Activated naive CD4-positive, alpha-beta T cell treated with anti-CD3 and anti-CD28 coated beads, Interleukin-2, amount 10 ng/mL, durations not matched to agents 7 days and 5 days (primary cell): ENCODE measurements around the gene KCNQ2.

Experiments
- CTCF ChIA-PET: fragments of 350-600 bp; sonication (Branson Sonifier 250); formaldehyde crosslinking; loops from one replicate; lab custom pipeline; 2021; ENCODE audit warnings: antibody characterized with exemption; lab: Charles Lee
- DNase-seq: peaks from one replicate; pipeline ENCODE4 v3.0.0-alpha.2; 2020
- H3K27ac Mint-ChIP-seq: one replicate; pipeline ENCODE4 v1.8.0; 2021; ENCODE audit warnings: mild to moderate bottlenecking, moderate library complexity, mixed read lengths
- H3K27me3 Mint-ChIP-seq: one replicate; pipeline ENCODE4 v1.8.0; 2021; ENCODE audit warnings: mild to moderate bottlenecking, mixed read lengths
- H3K36me3 Mint-ChIP-seq: one replicate; pipeline ENCODE4 v1.8.0; 2021; ENCODE audit warnings: mixed read lengths
- H3K4me1 Mint-ChIP-seq: one replicate; pipeline ENCODE4 v1.8.0; 2021; ENCODE audit warnings: mixed read lengths
- H3K4me3 Mint-ChIP-seq: one replicate; pipeline ENCODE4 v1.8.0; 2021; ENCODE audit warnings: mild to moderate bottlenecking, moderate library complexity, mixed read lengths
- H3K9me3 Mint-ChIP-seq: one replicate; pipeline ENCODE4 v1.8.0; 2021; ENCODE audit warnings: mixed read lengths

Gene KCNQ2

GRCh38 chr20:63466250-63466825 lies 6.1 kb downstream of the KCNQ2 start:
- Mint-ChIP-seq H3K27me3 (peaks cover 65% of the 10 kb centered on the region), H3K27ac (no peak overlapping the region), H3K9me3 (no peaks in the 10 kb centered on the region), H3K36me3 (no peaks in the 10 kb centered on the region), H3K4me1 (no peaks in the 10 kb centered on the region), H3K4me3 (no peak overlapping the region)
- no peak for DNase-seq
- CTCF ChIA-PET: no interaction called here

DNA sequence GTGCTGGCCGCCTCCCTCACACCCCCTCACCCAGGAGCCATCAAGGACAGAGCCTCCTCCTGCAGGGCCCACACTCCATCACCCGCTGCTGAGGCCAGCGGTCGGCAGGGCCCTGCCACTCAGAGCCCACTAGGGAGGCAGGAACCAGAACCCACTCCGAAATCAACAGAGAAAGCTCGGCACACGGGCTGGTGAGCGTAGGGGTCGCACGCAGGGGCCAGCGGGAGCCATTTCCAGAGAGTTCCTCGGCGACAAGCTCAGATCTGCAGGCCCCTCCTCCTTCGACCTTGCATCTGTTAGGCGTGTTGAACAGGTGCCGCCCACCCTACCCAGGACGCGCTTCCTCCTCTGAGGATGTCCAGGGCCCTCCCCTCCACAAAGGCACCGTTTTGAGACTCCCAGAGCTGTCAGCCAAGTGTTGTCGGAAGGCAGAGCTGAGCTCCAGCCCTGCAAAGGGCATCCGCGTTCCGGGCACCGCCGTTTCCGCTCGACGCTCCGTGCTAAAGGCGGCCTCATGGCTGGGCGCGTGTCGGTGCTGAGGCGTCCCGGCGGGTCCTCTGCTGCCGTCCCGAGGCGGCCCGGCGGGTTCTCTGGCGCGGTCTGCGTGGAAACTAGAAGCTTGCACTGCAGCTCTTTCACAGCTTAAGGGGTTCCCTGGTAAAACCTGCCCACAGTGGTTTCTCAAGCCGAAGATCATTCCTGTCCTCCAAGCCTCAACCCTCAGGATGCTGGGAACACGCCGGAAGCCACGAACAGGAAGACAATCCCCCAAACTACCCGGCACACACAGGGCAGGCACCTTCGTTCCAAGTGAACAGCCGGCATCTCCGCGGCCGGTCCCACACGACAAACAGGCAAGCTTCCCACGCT lies 6.8 kb downstream of the KCNQ2 start:
- Mint-ChIP-seq H3K4me3 (no peak overlapping the region), H3K27ac (no peak overlapping the region), H3K4me1 (no peaks in the 10 kb centered on the region), H3K27me3 (peaks cover 65% of the 10 kb centered on the region), H3K9me3 (no peaks in the 10 kb centered on the region), H3K36me3 (no peaks in the 10 kb centered on the region)
- CTCF ChIA-PET: no interaction called here
- no peak for DNase-seq

DNA sequence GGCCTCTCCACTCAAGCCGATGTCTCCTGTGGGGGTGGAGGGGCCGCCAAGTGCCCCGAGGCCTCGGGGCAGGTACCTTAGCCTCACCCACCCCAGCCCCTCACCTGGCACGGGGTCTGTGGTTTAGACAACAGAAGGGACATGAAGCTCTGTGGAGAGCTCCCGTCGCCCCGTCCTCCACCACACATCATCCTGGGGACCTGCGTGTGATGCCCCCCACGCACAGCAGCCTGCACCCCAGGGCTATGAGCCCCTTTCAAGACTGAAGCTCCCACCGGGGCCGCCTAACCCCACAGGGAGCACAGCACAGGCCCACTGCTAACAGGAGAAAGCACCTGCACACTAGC lies 8.2 kb downstream of the KCNQ2 start:
- no peak for DNase-seq
- Mint-ChIP-seq H3K27me3 (peaks cover 54% of the 10 kb centered on the region), H3K4me1 (no peaks in the 10 kb centered on the region), H3K9me3 (no peaks in the 10 kb centered on the region), H3K27ac (no peak overlapping the region), H3K36me3 (no peaks in the 10 kb centered on the region), H3K4me3 (no peak overlapping the region)
- CTCF ChIA-PET: no interaction called here

- peaks cover 48% of the 10 kb centered on the region for H3K27me3 Mint-ChIP-seq
- no peaks in the 10 kb centered on the region for H3K4me1 Mint-ChIP-seq
- H3K36me3 Mint-ChIP-seq: no peaks in the 10 kb centered on the region
- no peaks in the 10 kb centered on the region for H3K9me3 Mint-ChIP-seq
- no peak overlapping the region for H3K4me3 Mint-ChIP-seq
- no peak overlapping the region for H3K27ac Mint-ChIP-seq
- DNase-seq: no peak
- CTCF ChIA-PET: no interaction called here
Measured at GRCh38 chr20:63463400-63464288, 8.8 kb downstream of the KCNQ2 start.

DNA sequence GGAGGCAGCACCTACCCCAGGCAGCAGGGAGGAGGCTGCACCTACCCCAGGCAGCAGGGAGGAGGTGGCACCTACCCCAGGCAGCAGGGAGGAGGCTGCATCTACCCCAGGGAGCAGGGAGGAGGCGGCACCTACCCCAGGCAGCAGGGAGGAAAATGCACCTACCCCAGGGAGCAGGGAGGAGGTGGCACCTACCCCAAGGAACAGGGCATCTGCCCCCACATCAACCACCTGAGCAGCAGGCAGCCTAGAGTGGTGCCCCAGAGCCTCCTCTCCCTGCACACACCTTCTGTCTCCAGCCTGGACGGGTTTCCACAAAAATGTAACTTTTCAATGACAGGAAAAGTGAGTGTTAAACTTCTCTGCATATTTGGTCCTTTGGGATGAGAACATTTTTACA lies 10.2 kb downstream of the KCNQ2 start:
- DNase-seq: no peak
- Mint-ChIP-seq H3K4me1 (no peaks in the 10 kb centered on the region), H3K9me3 (no peaks in the 10 kb centered on the region), H3K4me3 (no peak overlapping the region), H3K27me3 (peaks cover 46% of the 10 kb centered on the region), H3K27ac (no peak overlapping the region), H3K36me3 (no peaks in the 10 kb centered on the region)
- CTCF ChIA-PET: no interaction called here

DNA sequence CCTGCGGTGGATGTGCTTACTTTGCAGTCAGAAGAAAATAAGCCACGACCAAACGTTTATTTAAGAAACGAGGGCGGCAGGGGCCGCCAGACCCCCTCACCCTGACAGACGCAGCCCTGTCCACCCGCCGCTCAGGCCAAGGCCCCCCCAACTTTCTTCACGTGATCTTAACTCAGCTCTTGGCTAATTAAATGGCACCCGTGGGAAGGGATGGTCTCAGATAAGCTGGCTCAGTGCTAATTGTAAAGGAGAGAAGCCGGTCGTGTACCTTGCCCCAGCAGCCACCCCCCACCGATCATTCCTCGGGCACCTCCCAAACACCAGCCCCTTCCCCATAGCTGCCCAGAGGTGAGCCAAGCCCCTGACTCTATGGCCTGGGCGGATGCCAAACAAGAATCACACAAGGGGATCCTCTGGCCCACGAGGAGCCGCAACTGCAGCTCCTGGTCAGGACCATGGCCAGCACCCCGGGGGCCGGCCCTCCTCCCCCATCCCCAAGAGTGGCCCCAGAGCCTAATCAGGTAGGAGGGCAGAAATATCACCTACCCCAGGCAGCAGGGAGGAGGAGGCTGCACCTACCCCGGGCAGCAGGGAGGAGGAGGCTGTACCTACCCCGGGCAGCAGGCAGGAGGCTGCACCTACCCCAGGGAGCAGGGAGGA lies 11.2 kb downstream of the KCNQ2 start:
- peak; percentile 48 for DNase-seq
- no peaks in the 10 kb centered on the region for H3K4me1 Mint-ChIP-seq
- CTCF ChIA-PET: no interaction called here
- H3K27ac Mint-ChIP-seq: no peak overlapping the region
- peaks cover 47% of the 10 kb centered on the region for H3K27me3 Mint-ChIP-seq
- H3K4me3 Mint-ChIP-seq: no peak overlapping the region
- H3K36me3 Mint-ChIP-seq: no peaks in the 10 kb centered on the region
- H3K9me3 Mint-ChIP-seq: no peaks in the 10 kb centered on the region

- H3K4me1 Mint-ChIP-seq: no peaks in the 10 kb centered on the region
- CTCF ChIA-PET: no interaction called here
- DNase-seq: no peak
- H3K27me3 Mint-ChIP-seq: peaks cover 50% of the 10 kb centered on the region
- no peaks in the 10 kb centered on the region for H3K36me3 Mint-ChIP-seq
- no peaks in the 10 kb centered on the region for H3K9me3 Mint-ChIP-seq
- no peak overlapping the region for H3K27ac Mint-ChIP-seq
- no peak overlapping the region for H3K4me3 Mint-ChIP-seq
Measured at GRCh38 chr20:63459070-63459380, 13.4 kb downstream of the KCNQ2 start.

- Mint-ChIP-seq H3K4me3 (no peak overlapping the region), H3K9me3 (no peaks in the 10 kb centered on the region), H3K27me3 (peaks cover 50% of the 10 kb centered on the region), H3K27ac (no peak overlapping the region), H3K36me3 (no peaks in the 10 kb centered on the region), H3K4me1 (no peaks in the 10 kb centered on the region)
- no peak for DNase-seq
- CTCF ChIA-PET: no interaction called here
Measured at GRCh38 chr20:63458170-63459069, 14.0 kb downstream of the KCNQ2 start.

DNA sequence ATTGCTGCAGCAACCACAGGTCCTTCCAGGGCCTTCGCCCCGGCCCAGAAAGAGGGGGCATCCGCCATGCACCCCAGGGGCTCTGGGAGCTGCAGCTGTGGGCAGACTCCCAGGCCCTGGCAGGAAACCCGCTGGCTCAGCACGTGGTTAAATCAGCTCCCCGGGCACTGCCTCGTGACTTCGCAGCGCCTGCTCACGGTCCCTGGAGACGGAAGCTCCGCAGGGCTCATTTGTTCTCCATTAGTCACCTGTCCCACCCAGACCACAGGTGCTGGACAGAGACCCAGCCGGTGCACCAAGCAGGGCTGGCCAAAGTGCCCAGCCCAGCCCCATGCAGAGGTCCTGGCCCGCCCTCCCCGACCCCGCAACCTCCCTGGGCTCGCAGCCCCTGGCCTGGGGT lies 14.7 kb downstream of the KCNQ2 start:
- H3K36me3 Mint-ChIP-seq: no peaks in the 10 kb centered on the region
- H3K9me3 Mint-ChIP-seq: no peaks in the 10 kb centered on the region
- peak; percentile 35 for DNase-seq
- H3K27ac Mint-ChIP-seq: no peak overlapping the region
- peaks cover 53% of the 10 kb centered on the region for H3K27me3 Mint-ChIP-seq
- no peaks in the 10 kb centered on the region for H3K4me1 Mint-ChIP-seq
- CTCF ChIA-PET: no interaction called here
- no peak overlapping the region for H3K4me3 Mint-ChIP-seq

DNA sequence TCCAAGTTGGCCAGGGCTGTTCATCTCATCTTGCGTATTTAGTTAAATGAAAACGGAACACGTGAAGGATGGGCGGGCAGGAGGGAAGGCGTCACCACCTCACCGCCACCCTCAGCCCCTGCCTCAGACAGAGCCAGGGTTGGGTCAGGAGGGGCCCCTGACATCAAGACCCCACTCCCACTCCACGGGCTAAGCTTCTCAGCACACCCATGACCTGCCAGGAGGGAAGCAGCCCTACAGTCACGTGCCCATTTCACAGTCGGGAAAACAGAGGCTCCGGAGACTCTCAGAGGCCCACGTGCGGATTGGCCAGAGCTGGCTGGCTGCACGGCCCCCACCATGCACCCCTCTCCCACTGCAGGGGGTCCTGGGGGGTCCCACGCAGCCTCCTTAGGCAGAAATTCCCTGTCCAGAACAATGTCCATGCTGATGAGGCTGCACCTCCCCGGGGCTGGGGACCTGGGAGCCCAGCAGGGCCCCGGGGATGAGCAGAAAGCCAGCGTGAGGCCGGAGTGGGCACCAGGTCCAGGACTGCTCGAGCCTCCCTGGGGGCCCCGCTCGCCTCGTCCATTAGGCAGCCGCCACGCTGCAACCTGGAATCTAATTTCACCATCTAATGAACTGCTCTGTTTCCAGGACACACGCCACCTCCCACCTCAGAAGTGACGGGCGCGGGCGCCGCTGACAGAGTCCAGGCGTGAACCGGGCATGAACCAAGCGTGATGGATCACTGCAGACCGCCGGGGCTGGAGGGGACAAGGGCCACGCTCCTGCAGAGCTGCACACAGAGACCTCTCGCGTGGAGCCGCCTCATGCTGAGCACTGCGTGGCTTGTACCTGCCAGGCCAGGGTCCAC lies 15.8 kb downstream of the KCNQ2 start:
- no peak for DNase-seq
- peaks cover 60% of the 10 kb centered on the region for H3K27me3 Mint-ChIP-seq
- CTCF ChIA-PET: no interaction called here
- H3K4me1 Mint-ChIP-seq: no peaks in the 10 kb centered on the region
- H3K27ac Mint-ChIP-seq: no peak overlapping the region
- no peaks in the 10 kb centered on the region for H3K36me3 Mint-ChIP-seq
- H3K4me3 Mint-ChIP-seq: no peak overlapping the region
- no peaks in the 10 kb centered on the region for H3K9me3 Mint-ChIP-seq

DNA sequence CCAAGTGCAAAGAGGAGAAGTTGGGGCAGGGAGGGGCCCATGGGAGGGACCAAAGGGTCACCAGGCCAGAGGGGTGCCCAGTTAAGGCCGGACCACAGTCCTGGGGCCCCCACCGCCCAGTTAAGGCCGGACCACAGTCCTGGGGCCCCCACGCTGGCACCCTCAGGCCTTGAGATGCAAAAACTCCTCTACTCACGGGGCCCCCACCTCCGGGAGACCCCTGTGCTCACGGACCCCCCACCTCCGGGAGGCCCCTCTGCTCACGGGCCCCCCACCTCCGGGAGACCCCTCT lies 16.9 kb downstream of the KCNQ2 start:
- H3K36me3 Mint-ChIP-seq: no peaks in the 10 kb centered on the region
- DNase-seq: no peak
- no peaks in the 10 kb centered on the region for H3K4me1 Mint-ChIP-seq
- CTCF ChIA-PET: no interaction called here
- no peaks in the 10 kb centered on the region for H3K9me3 Mint-ChIP-seq
- H3K27ac Mint-ChIP-seq: no peak overlapping the region
- no peak overlapping the region for H3K4me3 Mint-ChIP-seq
- peaks cover 54% of the 10 kb centered on the region for H3K27me3 Mint-ChIP-seq

DNA sequence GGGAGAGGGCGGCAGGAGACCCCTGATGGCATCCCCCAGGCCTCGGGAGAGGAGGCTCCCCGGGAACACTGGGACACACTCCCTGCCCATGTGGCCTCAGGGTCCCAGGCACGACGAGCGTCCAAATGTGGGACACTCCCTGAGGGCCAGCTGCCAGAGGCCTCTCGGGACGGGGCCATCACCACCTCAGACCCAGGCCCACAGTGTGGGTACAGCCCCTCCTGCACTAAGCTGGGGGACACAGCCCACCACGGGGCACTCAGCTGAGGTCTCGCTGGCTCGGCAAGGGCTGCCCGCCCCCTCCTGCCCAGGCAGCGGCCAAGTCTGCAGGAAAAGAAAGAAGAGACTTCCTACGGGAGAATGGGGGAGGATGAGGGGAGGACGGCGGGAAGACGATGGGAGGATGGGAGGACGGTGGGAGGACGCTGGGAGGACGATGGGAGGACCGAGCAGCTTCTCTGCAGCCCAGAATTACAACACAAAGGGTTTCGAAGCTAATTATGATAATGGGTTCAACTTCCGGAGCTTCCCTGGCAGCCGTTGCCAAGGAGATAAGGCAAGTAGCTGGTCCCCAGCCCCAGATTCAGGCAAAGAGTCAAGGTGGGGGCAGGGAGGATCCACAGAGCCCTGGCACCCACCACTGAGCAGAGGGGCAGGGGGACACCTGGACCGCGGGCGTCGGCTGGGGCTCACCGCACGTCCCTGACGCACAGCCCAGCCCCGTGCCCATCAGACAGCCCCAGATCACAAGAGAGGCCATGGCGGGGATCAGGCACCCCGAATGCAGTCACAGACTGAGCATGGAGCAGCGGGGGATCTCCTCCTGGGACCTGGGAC lies 17.5 kb downstream of the KCNQ2 start:
- H3K27ac Mint-ChIP-seq: no peak overlapping the region
- H3K4me3 Mint-ChIP-seq: no peak overlapping the region
- DNase-seq: no peak
- H3K9me3 Mint-ChIP-seq: no peaks in the 10 kb centered on the region
- H3K36me3 Mint-ChIP-seq: no peaks in the 10 kb centered on the region
- H3K4me1 Mint-ChIP-seq: no peaks in the 10 kb centered on the region
- CTCF ChIA-PET: no interaction called here
- peaks cover 54% of the 10 kb centered on the region for H3K27me3 Mint-ChIP-seq
